Right lobe of liver (tissue), 4 donors: ENCODE data around the gene DEPDC5.

Experiments
- POLR2A ChIP-seq: fragments of 450-650 bp; IDR thresholded peaks from one replicate; pipeline ENCODE4 v1.6.1; 2017; ENCODE audit warnings: antibody characterized with exemption, mild to moderate bottlenecking
- TF ChIP-seq, protein P1 (sequence below), 4 donors: fragments of 200-600 bp in 3 of 4; fragments of 450-650 bp in 1 of 4; IDR thresholded peaks; one replicate each; pipeline versions ENCODE4 v1.5.1 to v1.8.0; 2016 to 2022; ENCODE audit warnings: antibody characterized with exemption in 4 of 4, mild to moderate bottlenecking in 2 of 4
- donor health status: DM: no; HTN: no; CAD: no.
- donor health status: DM: no; HTN: no; CAD: no.
- donor health status: DM: no; HTN: yes; CAD: no.

- TF ChIP-seq POLR2A, result no peak
- TF ChIP-seq, protein P1, sequence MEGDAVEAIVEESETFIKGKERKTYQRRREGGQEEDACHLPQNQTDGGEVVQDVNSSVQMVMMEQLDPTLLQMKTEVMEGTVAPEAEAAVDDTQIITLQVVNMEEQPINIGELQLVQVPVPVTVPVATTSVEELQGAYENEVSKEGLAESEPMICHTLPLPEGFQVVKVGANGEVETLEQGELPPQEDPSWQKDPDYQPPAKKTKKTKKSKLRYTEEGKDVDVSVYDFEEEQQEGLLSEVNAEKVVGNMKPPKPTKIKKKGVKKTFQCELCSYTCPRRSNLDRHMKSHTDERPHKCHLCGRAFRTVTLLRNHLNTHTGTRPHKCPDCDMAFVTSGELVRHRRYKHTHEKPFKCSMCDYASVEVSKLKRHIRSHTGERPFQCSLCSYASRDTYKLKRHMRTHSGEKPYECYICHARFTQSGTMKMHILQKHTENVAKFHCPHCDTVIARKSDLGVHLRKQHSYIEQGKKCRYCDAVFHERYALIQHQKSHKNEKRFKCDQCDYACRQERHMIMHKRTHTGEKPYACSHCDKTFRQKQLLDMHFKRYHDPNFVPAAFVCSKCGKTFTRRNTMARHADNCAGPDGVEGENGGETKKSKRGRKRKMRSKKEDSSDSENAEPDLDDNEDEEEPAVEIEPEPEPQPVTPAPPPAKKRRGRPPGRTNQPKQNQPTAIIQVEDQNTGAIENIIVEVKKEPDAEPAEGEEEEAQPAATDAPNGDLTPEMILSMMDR (IDR thresholded peaks at IDR 0.05), result no peak
These were observed 192.3 kb downstream of the DEPDC5 start for GRCh38 chr22:31945971-31946680.
